GDM1 (cell line): Measurements from ENCODE around the gene LITAF.

ENCODE experiments used
- DNase-seq: peaks from one replicate; lab custom pipeline; 2025; lab: John Stamatoyannopoulos, UW

Gene LITAF

DNA sequence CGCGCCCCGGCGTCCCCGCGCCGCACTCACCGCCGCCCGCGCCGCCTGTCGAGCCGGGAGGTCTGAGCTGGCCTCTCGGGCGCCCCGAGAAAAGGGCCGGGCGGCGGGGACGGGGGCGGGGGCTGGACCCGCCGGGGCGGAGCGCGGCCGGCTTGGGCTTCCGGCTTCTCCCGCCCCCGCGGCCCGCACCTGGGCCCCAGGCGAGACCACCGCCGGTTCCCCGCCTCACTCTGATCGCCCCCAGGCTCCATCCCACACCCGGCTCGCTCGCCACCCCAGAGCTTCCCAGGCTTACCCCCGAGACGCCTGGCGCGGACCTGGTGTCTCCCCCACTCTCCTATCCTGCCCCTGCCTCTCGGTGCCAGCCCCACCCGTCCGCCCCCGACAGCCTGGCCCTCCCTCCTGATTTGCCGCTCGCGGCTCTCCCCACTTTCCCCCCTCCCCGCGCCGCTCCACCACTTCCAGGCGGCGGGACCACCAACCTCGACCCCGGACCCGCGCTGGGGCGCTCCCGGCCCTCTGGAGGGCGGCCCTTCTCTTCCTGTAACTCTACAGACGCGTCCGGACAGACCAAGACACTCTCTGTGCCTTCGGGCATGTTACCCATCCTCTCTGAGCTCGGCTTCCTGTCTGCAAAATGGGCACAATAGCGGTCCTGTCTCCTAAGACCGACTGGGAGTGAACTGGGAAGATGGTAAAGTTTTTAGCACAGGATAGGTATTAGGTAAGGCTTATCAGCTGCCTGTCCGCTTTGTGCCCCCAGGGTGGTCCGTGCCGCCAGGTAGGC is at the start of gene LITAF:
Gene LITAF (minus strand): TSS at position 64 of the 787 bp plus-strand sequence. CDS start 30,189 bp downstream, outside the sequence.
- no peak for DNase-seq

- DNase-seq: no peak
Measured at GRCh38 chr16:11636172-11636721, 49.5 kb upstream of the LITAF start.

DNA sequence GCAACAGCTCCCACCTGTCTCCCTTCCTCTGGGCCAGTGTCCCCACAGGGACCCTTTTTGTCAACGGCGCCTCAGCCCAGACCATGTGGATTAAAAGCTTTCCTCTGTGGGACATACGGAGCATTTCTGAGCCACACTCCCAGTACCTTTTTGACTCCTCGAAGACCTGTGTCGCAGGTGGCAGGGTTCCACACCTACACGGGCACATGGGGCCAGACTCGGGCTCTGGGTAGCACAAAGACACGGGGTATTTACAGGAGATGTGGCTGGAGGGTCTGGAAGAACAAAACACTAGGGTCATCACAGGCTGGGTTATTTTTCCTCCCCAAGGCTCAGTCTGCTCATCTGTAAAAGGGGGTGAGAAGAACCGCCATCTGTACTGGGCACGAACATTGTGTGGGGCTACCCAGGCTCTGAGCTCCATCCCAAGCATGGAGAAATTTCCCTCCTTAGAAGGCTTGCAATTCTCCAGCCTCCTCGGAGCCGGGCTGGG is 49.0 kb upstream of the LITAF start:
- DNase-seq: no peak

- no peak for DNase-seq
Measured at GRCh38 chr16:11635113-11635652, 48.5 kb upstream of the LITAF start.

- no peak for DNase-seq
Measured at GRCh38 chr16:11634312-11634711, 47.6 kb upstream of the LITAF start.

DNA sequence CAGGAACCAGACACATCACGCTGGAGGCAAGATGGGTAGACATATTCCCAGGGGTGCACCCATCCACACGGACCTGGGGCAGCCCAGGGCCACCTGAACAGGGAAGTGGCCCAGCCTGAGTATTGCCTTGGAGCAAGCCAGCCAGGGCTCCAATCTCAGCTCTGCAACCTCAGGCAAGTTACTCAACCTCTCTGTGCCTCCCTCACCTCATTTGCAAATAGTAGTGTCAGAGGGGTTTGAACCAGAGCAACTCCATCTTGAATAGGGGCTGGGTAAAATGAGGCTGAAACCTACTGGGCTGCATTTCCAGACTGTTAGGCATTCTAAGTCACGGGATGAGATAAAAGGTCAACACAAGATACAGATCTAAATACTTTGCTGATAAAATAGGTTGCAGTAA is 46.4 kb upstream of the LITAF start:
- DNase-seq: no peak

GRCh38 chr16:11632455-11632939 is 45.8 kb upstream of the LITAF start:
- no peak for DNase-seq

DNA sequence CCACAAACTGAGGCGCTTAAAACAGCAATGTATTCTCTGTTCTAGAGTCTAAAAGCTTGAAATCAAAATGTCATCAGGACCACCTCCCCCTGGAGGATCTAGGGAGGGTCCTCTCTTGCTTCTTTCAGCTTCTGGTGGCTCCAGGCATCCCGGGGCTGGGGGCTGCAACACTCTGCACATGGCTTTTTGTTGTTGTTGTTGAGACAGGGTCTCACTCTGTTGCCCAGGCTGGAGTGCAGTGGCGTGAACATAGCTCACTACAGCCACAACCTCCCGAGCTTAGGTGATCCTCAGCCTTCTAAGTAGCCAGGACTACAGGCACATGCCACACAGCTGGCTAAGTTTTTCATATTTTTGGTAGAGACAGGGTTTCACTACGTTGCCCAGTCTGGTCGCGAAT is 44.5 kb upstream of the LITAF start:
- no peak for DNase-seq

- DNase-seq: no peak
Measured at GRCh38 chr16:11630768-11631056, 44.0 kb upstream of the LITAF start.

DNA sequence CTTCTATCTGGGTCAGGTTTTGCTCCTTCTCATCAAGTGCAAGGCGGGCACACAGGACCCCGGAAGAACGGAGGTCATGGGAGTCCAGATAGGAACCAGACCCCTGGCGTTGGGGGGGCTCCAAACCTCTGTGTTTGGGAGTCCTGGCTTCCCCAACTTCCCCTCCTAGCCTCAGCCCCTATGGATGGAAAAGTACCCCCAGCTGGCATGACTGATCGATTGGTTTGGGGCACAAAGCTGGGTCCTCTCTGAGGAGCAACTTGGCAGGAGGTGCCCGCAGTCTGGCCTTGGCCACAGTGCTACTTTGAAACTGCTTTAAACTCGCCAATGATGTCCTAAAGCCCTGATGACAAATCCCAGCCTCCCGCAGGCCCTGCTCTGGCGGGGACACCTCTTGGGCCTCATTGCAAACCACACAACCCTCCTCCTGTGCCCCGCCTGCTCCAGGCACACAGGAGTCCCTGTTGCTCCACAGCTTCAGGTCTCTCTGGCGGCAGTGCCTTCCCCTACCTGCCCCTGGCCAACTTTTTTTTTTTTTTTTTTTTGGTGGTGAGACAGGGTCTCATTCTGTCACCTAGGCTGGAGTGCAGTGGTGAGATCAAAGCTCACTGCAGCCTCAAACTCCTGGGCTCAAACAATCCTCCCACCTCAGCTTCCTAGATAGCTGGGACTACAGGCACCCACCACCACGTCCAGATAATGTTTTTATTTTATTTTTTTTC is 43.5 kb upstream of the LITAF start:
- DNase-seq: no peak

- DNase-seq: peak; percentile 60
Measured at GRCh38 chr16:11629071-11630030, 42.6 kb upstream of the LITAF start.

GRCh38 chr16:11627822-11628457 is 41.2 kb upstream of the LITAF start:
- no peak for DNase-seq

- DNase-seq: no peak
Measured at GRCh38 chr16:11627292-11627663, 40.6 kb upstream of the LITAF start.

DNA sequence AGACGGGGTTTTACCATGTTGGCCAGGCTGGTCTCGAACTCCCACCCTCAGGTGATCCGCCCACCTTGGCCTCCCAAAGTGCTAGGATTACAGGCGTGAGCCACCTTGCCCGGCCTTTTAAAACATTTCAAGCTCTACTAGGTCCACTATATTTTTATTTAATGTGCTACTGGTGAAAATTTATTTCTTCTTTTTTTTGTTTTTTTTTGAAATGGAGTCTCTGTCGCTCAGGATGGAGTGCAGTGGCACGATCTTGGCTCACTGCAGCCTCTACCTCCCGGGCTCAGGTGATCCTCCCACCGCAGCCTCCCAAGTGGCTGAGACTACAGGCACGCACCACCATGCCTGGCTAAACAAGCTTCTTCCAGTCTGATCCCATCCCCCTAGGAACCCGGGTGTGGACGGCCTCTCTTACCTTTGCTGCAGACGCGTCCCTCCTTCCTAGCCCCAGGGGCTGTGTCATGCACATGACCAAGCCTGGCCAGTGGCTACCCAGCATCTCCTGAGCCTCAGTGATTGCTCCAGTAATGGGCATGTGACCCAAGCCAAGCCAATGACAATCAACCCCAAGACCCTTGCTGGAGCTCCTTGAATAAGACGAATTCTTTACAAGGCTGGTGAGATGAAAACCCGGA is 40.1 kb upstream of the LITAF start:
- no peak for DNase-seq

DNA sequence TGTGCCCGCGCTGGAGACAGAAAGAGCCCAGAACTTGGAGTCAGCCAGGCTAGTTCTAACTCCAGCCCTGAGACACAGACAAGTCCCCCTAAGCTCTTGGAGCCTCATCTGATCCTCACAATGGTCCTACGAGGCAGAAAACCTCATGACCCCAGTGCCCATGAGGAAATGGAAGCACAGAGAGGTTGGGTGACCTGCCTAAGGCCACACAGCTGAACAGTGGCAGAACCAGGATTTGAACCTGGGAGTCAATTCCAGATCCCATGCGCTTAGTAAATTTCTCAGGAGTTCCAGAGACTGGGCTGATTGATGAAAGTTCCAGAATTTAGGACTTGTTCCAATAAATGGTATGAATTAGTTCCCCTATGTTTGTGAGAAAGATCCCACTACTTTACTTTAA is 39.0 kb upstream of the LITAF start:
- DNase-seq: no peak

GRCh38 chr16:11624636-11625607 is 38.2 kb upstream of the LITAF start:
- no peak for DNase-seq

- DNase-seq: no peak
Measured at GRCh38 chr16:11624205-11624604, 37.5 kb upstream of the LITAF start.

- DNase-seq: no peak
Measured at GRCh38 chr16:11621920-11622651, 35.4 kb upstream of the LITAF start.

- DNase-seq: no peak
Measured at GRCh38 chr16:11621539-11621919, 34.8 kb upstream of the LITAF start.
